CD4-positive, alpha-beta T cell (primary cell): ENCODE results near the gene AAK1. TPM values are rescaled to one million over a fixed set of nuclear protein-coding genes. Genes with fewer than 3 reads are reported as not detected.
A peak's percentile ranks its signal among the peaks of the same experiment; 100 is the strongest.

Source experiments
- ATAC-seq: fragments of 200-7000 bp; cut with Tn5 transposase; one replicate; pipeline ENCODE4 v1.10.0; 2022; ENCODE audit warnings: mild to moderate bottlenecking; ENCODE audit not compliant: poor library complexity
- CTCF ChIA-PET: fragments of 350-600 bp; sonication (Branson Sonifier 250); formaldehyde crosslinking; loops from one replicate; lab custom pipeline; 2021; ENCODE audit warnings: antibody characterized with exemption, inconsistent platforms; lab: Charles Lee
- POLR2A ChIA-PET: fragments of 350-600 bp; sonication (Branson Sonifier 250); formaldehyde crosslinking; loops from one replicate; lab custom pipeline; 2021; ENCODE audit warnings: antibody characterized with exemption, inconsistent platforms; lab: Charles Lee
- DNase-seq, 14 experiments: peaks; one replicate each; pipeline ENCODE4 v3.0.0-alpha.2; 2013 to 2020; ENCODE audit warnings: mixed read lengths in 2 of 14
- H3K27ac ChIP-seq, 2 donors: one replicate each; pipeline versions ENCODE4 v1.5.1 to v1.7.0; 2013; ENCODE audit warnings: low read length in 2 of 2, low read depth in 1 of 2, mild to moderate bottlenecking in 1 of 2
- H3K27me3 ChIP-seq, 2 experiments: 1 replicate in 1 of 2; 2 replicates in 1 of 2; pipeline versions ENCODE4 v1.6.1 to v1.7.0; 2013; ENCODE audit warnings: low read length in 2 of 2, control low read depth in 1 of 2, mild to moderate bottlenecking in 1 of 2, moderate library complexity in 1 of 2; ENCODE audit not compliant: insufficient read depth in 2 of 2, control insufficient read depth in 1 of 2
- H3K36me3 ChIP-seq: one replicate; pipeline ENCODE4 v1.6.1; 2013; ENCODE audit warnings: low read length, control low read depth; ENCODE audit not compliant: insufficient read depth
- H3K4me1 ChIP-seq: one replicate; pipeline ENCODE4 v1.6.1; 2013; ENCODE audit warnings: low read length, control low read depth; ENCODE audit not compliant: insufficient read depth
- H3K4me3 ChIP-seq: one replicate; pipeline ENCODE4 v1.5.1; 2013; ENCODE audit warnings: mild to moderate bottlenecking, low read length, moderate library complexity
- H3K9me3 ChIP-seq, 2 experiments: 1 replicate in 1 of 2; 2 replicates in 1 of 2; pipeline versions ENCODE4 v1.6.1 to v1.7.0; 2013; ENCODE audit warnings: low read length in 2 of 2, mild to moderate bottlenecking in 2 of 2, control low read depth in 1 of 2, moderate library complexity in 1 of 2; ENCODE audit not compliant: control insufficient read depth in 1 of 2, insufficient read depth in 1 of 2
- H3K27ac Mint-ChIP-seq: one replicate; pipeline ENCODE4 v1.8.0; 2020; ENCODE audit warnings: mixed read lengths
- H3K27me3 Mint-ChIP-seq: one replicate; pipeline ENCODE4 v1.8.0; 2021; ENCODE audit warnings: mixed read lengths
- H3K36me3 Mint-ChIP-seq: one replicate; pipeline ENCODE4 v1.8.0; 2021; ENCODE audit warnings: low read depth, mixed read lengths
- H3K4me1 Mint-ChIP-seq: one replicate; pipeline ENCODE4 v1.8.0; 2021; ENCODE audit warnings: low read depth, mixed read lengths
- H3K4me3 Mint-ChIP-seq: one replicate; pipeline ENCODE4 v1.8.0; 2020; ENCODE audit warnings: mild to moderate bottlenecking, mixed read lengths
- H3K9me3 Mint-ChIP-seq: one replicate; pipeline ENCODE4 v1.8.0; 2020; ENCODE audit warnings: mixed read lengths
- CTCF ChIP-seq: fragments of 200-600 bp; IDR thresholded peaks from one replicate; pipeline ENCODE4 v1.8.0; 2022; ENCODE audit warnings: antibody characterized with exemption, mild to moderate bottlenecking
- intact Hi-C, 2 experiments: fragments of 100-400 bp; cut with DNase I in 1 of 2; cut with micrococcal nuclease in 1 of 2; formaldehyde crosslinking; loops; one replicate each; pipeline versions ENCODE4 v1.15.1 to v1.9.0; 2023 to 2025; cut with DNase I, micrococcal nuclease
- total RNA-seq, 174 experiments: library from RNA in 2 of 174; stranded (reverse) in 2 of 174; gene quantifications; one replicate each; pipeline ENCODE4 v1.2.3 and lab custom pipeline; 2021 to 2026

The AAK1 gene
- total RNA-seq, 2 experiments from 2014 or later, result 201 to 208 TPM

DNA sequence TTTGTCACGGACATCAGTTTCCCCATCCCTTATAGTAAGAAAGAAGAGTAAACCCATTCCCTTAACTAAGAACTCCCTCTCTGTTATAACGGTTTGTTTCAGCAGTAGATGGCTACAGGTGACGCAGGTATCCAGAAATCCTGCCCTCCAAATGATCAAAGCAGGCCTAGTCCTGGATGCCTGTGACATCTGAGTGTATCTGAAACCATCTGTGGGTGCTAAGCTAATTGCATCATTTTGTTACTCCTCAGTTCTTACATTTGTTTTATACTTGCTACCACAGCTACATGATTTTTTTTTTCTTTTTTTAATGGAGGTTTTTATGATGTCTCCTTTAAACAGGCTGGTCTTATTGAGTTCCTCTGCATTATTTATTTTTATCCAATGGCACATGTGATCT, 55.1 kb downstream of the AAK1 start:
- ATAC-seq, result no peak

GRCh38 chr2:69585855-69586555, 57.5 kb downstream of the AAK1 start:
- no peak overlapping the region for H3K27ac ChIP-seq
- Mint-ChIP-seq H3K27me3 (no peaks in the 10 kb centered on the region), H3K27ac (peak overlapping the region; percentile 86), H3K4me1 (peaks cover 89% of the 10 kb centered on the region), H3K9me3 (no peaks in the 10 kb centered on the region), H3K36me3 (peaks cover 38% of the 10 kb centered on the region), H3K4me3 (peak overlapping the region; percentile 34)
- intact Hi-C loops, result loop anchor here in 1 of 2 experiments (5.0 kb wide), 1 partner anchor 56 kb away; the partner anchor contains the start of gene AAK1
- ChIA-PET CTCF (interaction anchor here (3.8 to 6.1 kb wide), 2 partner anchors 21 to 139 kb away, joined by 12 to 39 read pairs; no protein-coding TSS in a partner anchor), POLR2A (interaction anchor here (0.9 to 1.5 kb wide), 2 partner anchors 10 to 15 kb away, joined by 3 to 4 read pairs; no protein-coding TSS in a partner anchor)
- no peak for TF ChIP-seq CTCF
- H3K36me3 ChIP-seq, result no peaks in the 10 kb centered on the region
- no peaks in the 10 kb centered on the region for H3K9me3 ChIP-seq
- H3K4me3 ChIP-seq, result no peak overlapping the region
- H3K27me3 ChIP-seq, result no peaks in the 10 kb centered on the region
- no peak for DNase-seq
- H3K4me1 ChIP-seq, result peaks cover 80% of the 10 kb centered on the region
- peak; percentile 39 for ATAC-seq

More for the DNA sequence above, 55.1 kb downstream of the AAK1 start:
- no peak overlapping the region for H3K4me3 ChIP-seq
- H3K9me3 ChIP-seq, result no peaks in the 10 kb centered on the region
- no peaks in the 10 kb centered on the region for H3K36me3 ChIP-seq
- H3K27me3 ChIP-seq, result no peaks in the 10 kb centered on the region
- Mint-ChIP-seq H3K36me3 (peaks cover 33% of the 10 kb centered on the region), H3K27ac (peak overlapping the region; percentile 67), H3K4me3 (no peak overlapping the region), H3K4me1 (peaks cover 84% of the 10 kb centered on the region), H3K9me3 (no peaks in the 10 kb centered on the region), H3K27me3 (no peaks in the 10 kb centered on the region)
- H3K27ac ChIP-seq, result no peak overlapping the region
- POLR2A ChIA-PET, result interaction anchor here (1.4 kb wide), 1 partner anchor 16 kb away, joined by 3 read pairs; no protein-coding TSS in a partner anchor
- no peak for TF ChIP-seq CTCF
- H3K4me1 ChIP-seq, result peaks cover 63% of the 10 kb centered on the region
- CTCF ChIA-PET, result interaction anchor here (0.7 to 3.8 kb wide), 2 partner anchors 127 to 137 kb away, joined by 3 to 12 read pairs; no protein-coding TSS in a partner anchor
- intact Hi-C loops, result loop anchor here (2.0 to 5.0 kb wide), 2 partner anchors 18 to 54 kb away; partner anchors contain the start of gene AAK1 (in 1 of the 2)
- no peak for DNase-seq

- H3K27ac Mint-ChIP-seq, result peak overlapping the region; percentile 86
- Histone ChIP-seq H3K27me3 (no peaks in the 10 kb centered on the region), H3K27ac (peak overlapping the region in 1 of 2 donors; percentile 37), H3K9me3 (no peaks in the 10 kb centered on the region), H3K4me3 (no peak overlapping the region), H3K4me1 (peaks cover 84% of the 10 kb centered on the region), H3K36me3 (peaks cover 3% of the 10 kb centered on the region)
- TF ChIP-seq CTCF, result no peak
- H3K27me3 Mint-ChIP-seq, result no peaks in the 10 kb centered on the region
- POLR2A ChIA-PET, result interaction anchor here (0.6 to 1.6 kb wide), 6 partner anchors 9 to 60 kb away, joined by 3 to 7 read pairs (median 4); partner anchors contain the start of gene AAK1
- intact Hi-C loops, result loop anchor here in 1 of 2 experiments (5.0 kb wide), 1 partner anchor 33 kb away; no protein-coding TSS in a partner anchor
- CTCF ChIA-PET, result interaction anchor here (1.1 to 6.1 kb wide), 3 partner anchors 12 to 66 kb away, joined by 4 to 39 read pairs (median 7); no protein-coding TSS in a partner anchor
- no peaks in the 10 kb centered on the region for H3K9me3 Mint-ChIP-seq
- H3K36me3 Mint-ChIP-seq, result peaks cover 47% of the 10 kb centered on the region
- H3K4me1 Mint-ChIP-seq, result peaks cover 89% of the 10 kb centered on the region
- peak overlapping the region; percentile 42 for H3K4me3 Mint-ChIP-seq
- ATAC-seq, result no peak
- peak in 2 of 14 experiments; percentile 35 to 57 for DNase-seq
Observed at GRCh38 chr2:69584127-69584889, 59.2 kb downstream of the AAK1 start.
